Activated CD4-positive, alpha-beta T cell treated with anti-CD3 and anti-CD28 coated beads for 48 hours (primary cell): Measurements from ENCODE around the gene COPG1.

Source experiments
- DNase-seq: peaks from one replicate; pipeline ENCODE4 v3.0.0-alpha.2; 2020

COPG1 gene

DNA sequence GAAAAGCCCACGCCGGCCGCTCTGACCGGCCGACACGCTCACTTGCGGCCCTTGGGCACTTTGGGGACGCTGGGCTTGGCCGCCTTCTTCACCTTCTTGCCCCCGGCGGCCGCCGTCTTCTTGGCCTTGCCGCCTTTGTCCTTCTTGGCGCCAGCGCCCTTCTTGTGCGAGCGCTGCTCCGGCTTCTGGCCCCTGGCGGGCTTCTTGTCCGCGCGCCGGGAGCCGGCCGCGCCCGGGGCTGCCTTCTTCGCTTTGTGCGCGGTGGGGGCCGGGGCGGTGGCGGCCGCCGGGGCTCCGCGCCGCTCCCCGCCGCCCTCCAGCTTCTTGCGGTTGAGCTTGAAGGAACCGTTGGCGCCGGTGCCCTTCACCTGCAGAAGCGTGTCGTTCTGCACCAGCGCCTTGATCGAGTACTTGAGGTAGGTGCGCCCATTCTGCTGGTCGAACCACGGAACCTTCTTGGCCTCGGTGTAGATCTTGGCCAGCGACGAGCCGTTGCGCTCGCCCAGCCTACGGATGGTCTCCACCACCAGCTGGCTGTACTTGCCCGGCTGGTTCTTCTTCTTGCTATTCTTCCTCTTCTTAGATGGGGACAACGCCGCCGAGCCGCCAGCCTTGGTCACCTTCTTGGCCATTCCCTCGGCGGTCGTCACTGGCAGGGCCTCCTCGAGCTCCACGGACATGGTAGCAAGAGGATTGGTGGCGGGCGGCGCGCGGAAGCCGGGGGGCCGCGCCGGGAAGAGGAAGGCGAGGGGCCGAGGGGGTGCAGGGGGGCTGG lies 66.0 kb downstream of the COPG1 start:
- DNase-seq = peak; percentile 48

DNA sequence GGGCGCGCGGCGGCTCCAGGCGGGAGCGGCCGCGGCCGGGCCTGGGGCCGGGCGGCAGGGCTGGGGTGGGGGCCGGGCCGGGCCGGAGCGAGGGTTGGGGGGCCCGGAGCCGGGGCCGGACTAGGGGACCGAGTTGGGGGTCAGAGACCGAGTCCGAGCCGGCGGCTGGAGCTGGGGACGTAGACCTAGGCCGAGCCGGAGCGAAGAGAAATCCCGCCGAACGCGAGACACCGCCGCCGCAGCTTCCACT lies 66.5 kb downstream of the COPG1 start:
- DNase-seq = no peak

DNA sequence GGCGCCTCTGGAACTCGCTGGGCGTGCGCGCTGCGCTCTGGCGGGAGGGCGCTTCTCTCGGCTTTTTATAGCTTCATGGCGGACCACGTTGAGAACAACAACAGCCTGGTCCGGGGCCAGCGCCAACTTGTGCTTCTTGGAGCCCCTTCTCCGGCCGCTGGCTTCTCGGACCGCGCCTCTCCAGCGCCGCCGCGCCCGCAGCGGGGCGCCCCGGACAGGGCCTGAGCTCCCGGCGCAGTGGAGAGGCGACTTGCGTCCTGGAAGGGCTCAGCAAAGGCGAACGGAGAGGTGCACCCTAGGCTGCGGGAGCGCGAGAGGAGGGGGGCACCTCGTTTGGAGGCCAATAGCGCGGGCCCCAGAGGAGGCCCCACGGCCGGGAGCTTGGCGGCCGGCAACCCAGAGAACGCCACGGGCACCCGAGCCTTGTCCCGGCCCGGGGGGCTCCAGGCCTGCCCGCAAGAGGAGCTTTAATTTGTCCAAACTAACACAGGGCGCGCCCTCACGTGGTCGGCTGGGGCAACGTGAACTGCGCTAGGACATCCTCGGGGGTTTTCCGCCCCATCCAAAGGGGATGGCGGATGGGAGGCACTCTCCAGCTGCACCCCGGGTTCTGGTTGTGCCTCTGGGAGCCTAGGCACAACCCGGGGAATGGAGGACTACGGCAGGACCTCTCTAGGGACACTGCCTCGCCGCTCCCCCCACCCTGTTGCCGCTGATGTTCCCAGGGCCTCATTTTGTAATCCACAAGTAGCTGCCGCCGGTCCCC lies 67.0 kb downstream of the COPG1 start:
- peak; percentile 94 for DNase-seq

DNA sequence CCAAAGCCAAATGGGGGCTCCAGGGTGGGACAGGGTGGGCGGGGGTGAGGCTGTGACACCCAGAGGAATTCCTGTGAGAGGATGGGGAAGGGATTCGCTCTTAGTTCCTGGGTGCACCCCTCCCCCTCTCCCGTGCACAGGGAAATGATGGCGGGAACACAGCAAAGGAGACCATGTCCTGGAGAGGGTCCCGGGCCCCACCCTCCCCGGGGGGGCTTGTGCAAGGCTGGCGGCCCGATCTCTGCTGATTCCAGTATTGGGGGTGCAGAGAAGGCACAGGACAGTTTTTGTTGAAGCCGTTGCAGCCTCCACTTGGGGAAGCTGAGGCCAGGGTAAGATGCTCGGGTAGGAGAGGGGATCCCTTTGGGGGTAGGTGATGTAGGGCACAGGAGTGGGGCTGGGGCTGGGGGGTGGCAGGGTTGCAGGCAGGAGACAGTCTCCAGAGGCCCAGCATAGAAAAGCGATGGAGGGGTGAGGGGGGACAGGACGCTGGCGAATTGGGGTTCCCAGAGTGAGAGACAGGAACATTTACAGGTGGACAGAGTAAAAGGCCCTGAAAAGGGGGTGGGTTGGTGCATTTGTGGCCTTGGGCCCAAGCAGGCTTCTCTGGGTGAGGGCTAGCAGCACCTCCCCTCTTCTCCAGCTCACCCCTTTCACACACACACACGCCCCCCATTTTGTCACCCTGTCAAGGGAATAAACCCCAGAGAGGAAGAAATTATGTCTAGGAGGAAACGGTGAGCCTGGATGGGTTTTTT lies 67.8 kb downstream of the COPG1 start:
- no peak for DNase-seq

DNA sequence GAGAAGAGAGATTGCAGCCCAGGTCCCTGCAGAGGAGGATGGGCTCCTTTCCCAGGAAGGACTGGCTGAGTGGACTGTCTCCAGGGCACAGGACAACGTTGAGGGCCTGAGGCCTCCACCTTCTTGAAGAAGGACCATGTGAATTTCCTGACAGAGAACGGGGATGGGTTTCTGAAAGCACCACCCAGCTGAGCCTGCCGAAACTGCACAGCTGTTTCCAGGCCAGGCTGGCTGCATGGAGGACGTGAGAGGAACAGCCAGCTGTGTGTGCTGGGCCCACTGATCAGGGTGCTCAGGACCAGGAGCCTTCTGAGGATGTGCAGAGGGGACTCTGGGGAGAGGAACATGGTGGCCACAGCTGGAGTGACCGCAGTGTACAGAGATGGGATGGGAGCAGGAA lies 68.4 kb downstream of the COPG1 start:
- DNase-seq = no peak

DNA sequence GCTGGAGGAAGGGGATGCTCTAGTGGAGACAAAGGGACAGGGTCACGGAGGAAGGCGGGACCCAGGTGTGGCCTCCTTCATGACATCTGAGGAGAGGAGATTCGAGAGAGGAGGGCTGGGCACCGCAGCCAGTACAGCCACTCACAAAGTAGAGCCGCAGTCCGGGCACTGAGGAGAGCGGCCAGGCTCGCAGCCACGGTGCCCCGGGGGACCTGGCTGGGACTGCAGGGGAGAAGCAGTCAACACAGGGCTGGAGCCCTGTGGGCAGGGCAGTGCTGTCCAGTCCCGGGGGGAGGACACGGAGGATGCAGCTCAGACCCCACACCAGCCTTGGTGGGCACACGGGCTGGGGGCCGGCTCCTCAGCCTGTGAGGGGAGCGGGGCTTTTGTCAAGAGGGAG lies 69.5 kb downstream of the COPG1 start:
- DNase-seq = no peak

DNA sequence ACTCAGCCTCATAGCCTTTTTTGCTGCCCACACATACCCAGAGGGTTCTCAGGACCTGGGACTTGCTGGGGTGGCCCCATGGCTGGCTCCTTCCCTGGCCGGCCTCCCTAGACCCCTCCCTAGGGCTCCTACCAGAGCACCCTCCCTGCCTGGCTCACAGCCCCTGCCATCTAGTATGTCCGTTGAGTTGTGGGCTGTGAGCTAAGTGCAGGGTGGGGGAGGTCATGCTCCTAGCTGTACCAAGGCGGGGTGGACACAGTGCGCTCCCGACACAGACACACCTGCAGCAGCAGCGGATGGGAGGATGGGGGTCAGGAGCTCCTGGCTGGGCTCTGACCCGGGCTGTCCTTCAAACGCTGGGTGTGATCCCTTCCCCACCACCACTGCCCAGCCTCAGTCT lies 70.9 kb downstream of the COPG1 start:
- DNase-seq = no peak

DNA sequence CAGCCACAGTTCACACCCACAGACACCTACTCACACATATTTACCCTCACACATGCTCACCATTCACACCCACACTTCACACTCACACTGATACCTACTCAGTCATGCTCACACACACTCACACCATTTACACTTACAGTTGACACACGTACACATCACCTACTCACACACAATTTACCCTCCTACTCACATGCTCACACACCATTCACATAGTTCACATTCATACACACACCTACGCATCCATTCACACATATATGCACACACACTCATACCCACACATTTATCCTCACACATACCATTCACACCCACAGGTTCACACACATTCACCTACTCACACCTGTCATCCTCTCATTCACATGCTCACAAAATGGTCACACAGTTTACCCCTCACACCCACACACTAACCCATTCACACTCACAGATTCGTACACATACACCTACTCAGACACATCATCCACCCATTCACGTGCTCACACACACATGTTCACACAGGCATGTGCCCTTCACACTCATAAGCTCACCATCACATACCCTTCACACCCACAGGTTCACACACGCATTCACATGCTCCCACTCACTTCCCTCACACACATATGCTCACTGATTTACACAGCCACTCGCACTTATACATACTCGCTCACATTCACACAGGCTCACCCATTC lies 71.5 kb downstream of the COPG1 start:
- DNase-seq = no peak

DNA sequence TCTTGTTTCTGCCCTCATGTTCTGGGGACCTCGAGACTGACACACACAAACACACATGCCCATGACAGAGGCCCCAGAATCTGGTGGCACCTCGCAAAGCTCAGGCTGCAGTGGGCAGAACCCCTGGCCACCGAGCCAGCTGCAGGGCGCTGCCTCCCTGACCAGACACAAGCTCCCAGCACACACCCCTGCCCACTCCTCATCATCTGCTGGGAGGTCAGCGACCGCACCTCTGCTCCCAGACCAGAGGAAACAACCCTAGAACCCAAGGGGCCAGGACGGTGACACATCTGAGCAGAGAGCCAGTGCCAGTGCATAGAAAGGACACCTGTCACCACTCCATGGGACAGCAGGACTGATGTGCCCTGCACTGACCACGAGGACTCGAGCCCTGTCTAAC lies 72.5 kb downstream of the COPG1 start:
- no peak for DNase-seq

DNA sequence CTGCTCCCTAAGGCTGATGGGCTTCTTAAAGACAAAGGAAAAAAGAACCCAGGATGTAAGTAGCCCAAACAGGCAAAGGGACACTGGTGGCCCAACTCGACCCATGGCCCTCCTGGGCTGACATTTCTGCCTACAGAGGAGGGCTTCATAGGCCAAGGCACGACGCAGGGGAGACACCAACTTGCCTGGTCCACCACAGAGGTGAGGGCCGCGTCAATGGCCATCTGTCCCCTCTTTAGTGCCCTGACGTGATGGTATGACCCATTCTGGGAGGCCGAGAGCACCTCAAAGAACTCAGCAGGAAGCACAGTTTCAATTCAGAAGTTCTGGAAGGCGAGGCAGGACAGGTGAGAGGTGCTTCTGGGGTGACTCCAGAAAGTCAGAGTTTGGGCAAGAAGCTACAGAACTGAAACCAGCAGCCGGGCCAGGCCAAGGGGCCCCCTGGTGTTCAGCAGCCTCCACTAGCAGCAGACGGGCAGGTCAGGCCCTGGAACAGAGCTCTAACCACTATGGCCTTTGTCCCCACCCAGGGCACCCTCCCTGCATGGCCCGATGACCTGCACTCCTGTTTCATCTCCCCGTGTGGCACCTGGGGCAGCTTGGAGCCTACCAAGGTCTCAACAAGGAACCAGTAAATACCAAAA lies 74.4 kb downstream of the COPG1 start:
- no peak for DNase-seq

DNA sequence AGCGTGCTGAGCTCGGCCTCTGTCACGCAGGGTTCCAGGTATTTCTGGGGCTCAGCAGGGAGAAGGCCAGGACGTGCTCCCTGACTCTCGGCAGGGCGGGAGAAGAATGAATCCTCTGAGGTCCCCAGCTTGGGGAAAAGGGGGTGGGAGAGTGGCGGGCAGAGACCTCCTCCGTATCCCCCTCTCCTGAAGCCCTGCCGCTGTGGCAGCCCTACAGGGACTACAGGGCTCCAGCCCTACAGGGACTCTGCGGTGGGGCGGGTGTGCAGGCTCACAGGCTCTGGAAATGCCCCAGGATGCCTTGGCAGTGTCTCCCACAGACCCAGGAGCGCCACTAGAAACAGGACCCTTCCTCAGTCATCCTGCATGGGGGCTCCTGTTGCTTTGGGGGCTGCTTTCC lies 75.4 kb downstream of the COPG1 start:
- no peak for DNase-seq

DNA sequence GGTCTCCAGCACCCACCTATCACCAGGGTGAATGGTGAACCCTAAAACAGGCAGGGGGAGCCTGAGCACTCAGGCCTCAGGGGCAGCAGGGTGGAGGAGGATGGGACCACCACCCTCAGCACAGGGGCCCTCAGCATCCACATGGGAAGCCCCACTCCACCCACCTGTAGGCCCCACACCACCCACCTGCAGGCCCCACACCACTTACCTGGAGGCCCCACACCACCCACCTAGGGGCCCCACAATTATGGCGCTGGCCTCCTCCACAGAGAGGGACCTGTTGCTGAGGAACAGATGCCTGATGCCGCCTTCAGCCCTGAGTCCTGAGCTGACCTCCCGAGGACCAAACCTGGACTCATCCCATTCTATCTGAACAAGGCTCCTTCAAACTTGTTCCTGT lies 76.0 kb downstream of the COPG1 start:
- no peak for DNase-seq

DNA sequence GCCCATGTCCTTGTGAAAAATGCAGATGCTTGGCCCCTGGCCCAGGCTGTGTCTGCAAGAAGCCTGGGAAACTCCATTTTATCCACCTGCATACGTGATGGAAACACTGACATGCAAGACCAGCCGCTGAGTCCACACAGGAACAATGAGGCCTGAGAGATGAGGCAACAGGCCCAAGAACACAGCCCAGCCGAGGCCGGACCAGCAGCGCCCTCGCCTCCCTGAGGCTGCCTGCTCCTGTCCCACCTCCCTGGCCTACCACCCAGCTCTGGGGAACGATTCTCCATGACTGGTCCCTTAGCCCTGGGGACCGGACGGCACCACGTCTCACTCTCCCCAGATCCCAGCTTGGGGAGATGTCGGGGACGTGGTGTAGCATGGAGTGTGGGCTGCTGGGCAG lies 76.7 kb downstream of the COPG1 start:
- no peak for DNase-seq

DNA sequence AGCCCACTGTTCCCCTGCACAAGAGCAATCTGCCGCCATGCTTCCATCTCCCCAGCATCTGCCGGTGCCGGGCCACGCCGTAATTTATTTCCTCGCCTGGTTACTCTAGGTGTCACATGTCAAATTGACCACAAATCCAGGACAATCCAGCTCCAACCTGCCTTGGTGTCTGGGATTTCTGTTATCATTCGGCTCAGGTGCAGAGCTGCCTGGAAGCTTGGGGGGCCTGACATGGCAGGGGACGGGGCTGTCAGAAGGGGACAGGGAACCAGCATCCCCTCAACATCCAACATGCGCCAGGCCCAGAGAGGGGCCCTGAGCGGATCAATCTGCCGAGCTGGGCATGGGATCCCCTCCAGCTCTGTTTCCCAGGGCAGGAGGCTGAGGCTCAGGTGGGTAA lies 77.2 kb downstream of the COPG1 start:
- DNase-seq = no peak
